GM13976 (cell line): ENCODE data around the gene NOS1AP.
"Not testable (repeated sequence)": the region's sequence is repeated elsewhere in the genome, so short reads cannot be mapped to it uniquely, and the experiment has no call there.

Experiments
- DNase-seq: peaks from one replicate; pipeline ENCODE4 v3.0.0; 2012; ENCODE audit warnings: low spot score
- CTCF ChIP-seq: IDR thresholded peaks from 2 replicates; pipeline ENCODE4 v1.5.1; 2012; ENCODE audit warnings: borderline replicate concordance, mild to moderate bottlenecking; ENCODE audit not compliant: insufficient read depth; ENCODE audit errors: extremely low read depth, missing control alignments, control extremely low read depth
- in situ Hi-C: fragments of 300-500 bp; cut with MboI; formaldehyde crosslinking; loops from one replicate; pipeline ENCODE4 v1.12.0; 2022; ENCODE audit warnings: low sequenced_read_pairs, mixed read lengths, inconsistent platforms; ENCODE audit not compliant: unreplicated experiment

The NOS1AP gene

GRCh38 chr1:162169031-162169790 lies 99.7 kb downstream of the NOS1AP start:
- DNase-seq: no peak
- in situ Hi-C loops: no loop called here
- TF ChIP-seq CTCF: no peak

- no peak for TF ChIP-seq CTCF
- DNase-seq: no peak
- in situ Hi-C loops: no loop called here
These were observed 101.6 kb downstream of the NOS1AP start for GRCh38 chr1:162171111-162171510.

GRCh38 chr1:162172311-162173102 lies 103.0 kb downstream of the NOS1AP start:
- in situ Hi-C loops: no loop called here
- DNase-seq: no peak
- no peak for TF ChIP-seq CTCF

GRCh38 chr1:162173607-162174006 lies 104.1 kb downstream of the NOS1AP start:
- DNase-seq, in situ Hi-C loops: not testable (repeated sequence)

GRCh38 chr1:162174027-162174426 lies 104.5 kb downstream of the NOS1AP start:
- DNase-seq, in situ Hi-C loops: not testable (repeated sequence)

GRCh38 chr1:162175379-162176081 lies 106.0 kb downstream of the NOS1AP start:
- DNase-seq: no peak
- in situ Hi-C loops: no loop called here
- TF ChIP-seq CTCF: no peak

GRCh38 chr1:162177126-162177525 lies 107.6 kb downstream of the NOS1AP start:
- no peak for TF ChIP-seq CTCF
- DNase-seq: no peak
- in situ Hi-C loops: no loop called here
